Thymus (tissue), 11 donors: ENCODE results near the gene ADAM30. TPM values are rescaled to one million over a fixed set of nuclear protein-coding genes. Genes with fewer than 3 reads are reported as not detected.

Experiments
- DNase-seq, 9 donors: peaks; one replicate each; pipeline ENCODE4 v3.0.0-alpha.2; 2013; ENCODE audit warnings: low spot score in 9 of 9, low read depth in 6 of 9, missing footprints in 1 of 9
- H3K27ac ChIP-seq, 2 donors: one replicate each; pipeline ENCODE4 v1.5.1; 2013; ENCODE audit warnings: control low read depth in 1 of 2, low read depth in 1 of 2, low read length in 1 of 2, mild to moderate bottlenecking in 1 of 2, moderate library complexity in 1 of 2
- H3K27me3 ChIP-seq, 2 donors: one replicate each; pipeline ENCODE4 v1.5.1; 2013; ENCODE audit warnings: low read length in 1 of 2; ENCODE audit not compliant: control insufficient read depth in 2 of 2, insufficient read depth in 1 of 2
- H3K36me3 ChIP-seq, 2 donors: one replicate each; pipeline ENCODE4 v1.5.1; 2013; ENCODE audit warnings: low read length in 1 of 2, mild to moderate bottlenecking in 1 of 2, moderate library complexity in 1 of 2; ENCODE audit not compliant: control insufficient read depth in 2 of 2, insufficient read depth in 2 of 2
- H3K4me1 ChIP-seq, 2 donors: one replicate each; pipeline ENCODE4 v1.5.1; 2013; ENCODE audit warnings: low read length in 2 of 2; ENCODE audit not compliant: control insufficient read depth in 2 of 2, insufficient read depth in 2 of 2
- H3K4me3 ChIP-seq, 2 donors: one replicate each; pipeline ENCODE4 v1.5.1; 2013; ENCODE audit warnings: low read length in 2 of 2, control low read depth in 1 of 2, mild to moderate bottlenecking in 1 of 2
- H3K9me3 ChIP-seq, 2 donors: one replicate each; pipeline ENCODE4 v1.5.1; 2013; ENCODE audit warnings: low read length in 1 of 2, mild to moderate bottlenecking in 1 of 2; ENCODE audit not compliant: control insufficient read depth in 2 of 2, insufficient read depth in 1 of 2
- WGBS: extraction: QIAGEN DNeasy Blood & Tissue Kit; methylation state at CpG from one replicate; pipeline ENCODE4 v1.1.7; 2013; 5-methylcytosine and 5-hydroxymethylcytosine counted together
- polyA plus RNA-seq: library from polyadenylated mRNA; stranded (reverse); fragments of 200-250 nt; gene quantifications from one replicate; pipeline ENCODE4 v1.2.3, GENCODE V29; 2013
- total RNA-seq: library from RNA; stranded (reverse); fragments of 120-200 nt; gene quantifications from one replicate; pipeline ENCODE4 v1.2.4, GENCODE V29; 2013
- donor health status: healthy.

The ADAM30 gene
- total and polyA plus RNA-seq, 2 donors, result not detected

DNA sequence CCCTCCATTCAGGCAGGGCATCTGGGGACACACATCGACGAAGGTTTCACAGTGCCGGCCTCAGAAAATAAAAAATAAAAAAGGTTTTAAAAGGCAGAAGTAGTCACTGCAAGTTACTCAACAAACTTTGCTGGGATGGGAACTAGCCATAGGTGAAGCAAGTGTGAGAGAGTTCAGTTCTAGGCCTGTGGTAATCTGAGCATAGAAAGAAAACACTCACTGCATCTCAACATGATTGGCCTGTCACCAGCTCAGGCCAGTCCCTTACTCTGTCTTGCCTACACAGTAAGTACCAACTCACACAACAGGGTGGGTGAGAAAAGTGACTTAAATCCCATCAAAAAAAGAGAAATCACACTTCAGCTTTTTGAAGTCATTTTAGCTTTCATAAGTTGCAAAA, 30.2 kb upstream of the ADAM30 start:
- 97% methylated on average over 3 of the region's 3 CpGs for WGBS
- H3K36me3 ChIP-seq, result peaks cover 42 to 47% of the 10 kb centered on the region in 2 donors

DNA sequence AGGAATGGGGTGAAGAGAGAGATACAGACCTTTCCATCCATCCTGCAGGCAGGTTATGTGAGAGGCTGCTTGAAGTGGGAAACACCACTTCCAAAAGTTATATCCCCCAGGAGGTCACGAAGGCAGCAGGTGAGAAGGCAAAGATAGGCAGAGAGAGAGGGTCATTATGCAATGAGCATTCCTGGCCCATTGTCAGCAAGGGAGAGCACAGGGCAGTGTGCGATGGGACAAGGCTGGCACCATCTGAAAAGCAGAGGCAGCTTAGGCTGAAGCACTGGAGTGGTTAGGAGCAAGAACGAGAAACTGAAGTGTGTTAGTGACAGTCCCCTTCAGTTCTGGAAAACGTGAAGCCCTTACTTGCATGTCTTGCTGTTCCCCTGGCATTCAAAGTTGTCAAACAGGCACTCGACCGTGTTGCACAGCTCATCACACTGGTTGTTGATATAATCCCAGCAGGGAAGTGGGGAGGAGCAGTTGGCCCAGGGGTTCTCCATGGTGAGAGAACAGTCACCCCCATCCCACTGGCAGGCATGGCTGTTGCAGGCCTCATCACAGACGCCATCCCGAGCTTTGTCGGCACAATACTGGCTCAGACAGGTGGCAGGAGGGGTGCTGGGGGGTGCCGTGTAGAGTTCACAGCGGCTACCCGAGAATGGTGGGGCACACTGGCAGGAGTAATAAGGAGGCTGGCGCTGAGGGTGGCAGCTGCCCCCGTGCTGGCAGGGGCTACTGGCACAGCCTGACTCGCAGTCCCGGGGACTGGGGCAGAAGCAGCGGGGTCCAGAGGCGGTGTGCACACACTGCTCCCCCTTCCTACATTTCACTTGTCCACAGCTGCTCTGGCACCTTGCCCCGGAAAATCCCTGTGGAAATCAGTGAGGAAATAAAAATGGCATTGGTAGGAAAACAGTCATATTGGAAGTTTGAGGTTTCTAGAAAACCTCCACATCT, 28.9 kb upstream of the ADAM30 start:
- 94% methylated on average over 19 of the region's 19 CpGs for WGBS
- Histone ChIP-seq H3K27ac (no peak overlapping the region), H3K27me3 (no peaks in the 10 kb centered on the region), H3K4me3 (no peak overlapping the region), H3K9me3 (no peaks in the 10 kb centered on the region), H3K4me1 (no peaks in the 10 kb centered on the region), H3K36me3 (peaks cover 46 to 59% of the 10 kb centered on the region in 2 donors)
- no peak for DNase-seq

More for the DNA sequence above, 30.2 kb upstream of the ADAM30 start:
- no peak overlapping the region for H3K4me3 ChIP-seq
- no peaks in the 10 kb centered on the region for H3K9me3 ChIP-seq
- no peaks in the 10 kb centered on the region for H3K27me3 ChIP-seq
- no peak for DNase-seq
- H3K27ac ChIP-seq, result no peak overlapping the region
- no peaks in the 10 kb centered on the region for H3K4me1 ChIP-seq

DNA sequence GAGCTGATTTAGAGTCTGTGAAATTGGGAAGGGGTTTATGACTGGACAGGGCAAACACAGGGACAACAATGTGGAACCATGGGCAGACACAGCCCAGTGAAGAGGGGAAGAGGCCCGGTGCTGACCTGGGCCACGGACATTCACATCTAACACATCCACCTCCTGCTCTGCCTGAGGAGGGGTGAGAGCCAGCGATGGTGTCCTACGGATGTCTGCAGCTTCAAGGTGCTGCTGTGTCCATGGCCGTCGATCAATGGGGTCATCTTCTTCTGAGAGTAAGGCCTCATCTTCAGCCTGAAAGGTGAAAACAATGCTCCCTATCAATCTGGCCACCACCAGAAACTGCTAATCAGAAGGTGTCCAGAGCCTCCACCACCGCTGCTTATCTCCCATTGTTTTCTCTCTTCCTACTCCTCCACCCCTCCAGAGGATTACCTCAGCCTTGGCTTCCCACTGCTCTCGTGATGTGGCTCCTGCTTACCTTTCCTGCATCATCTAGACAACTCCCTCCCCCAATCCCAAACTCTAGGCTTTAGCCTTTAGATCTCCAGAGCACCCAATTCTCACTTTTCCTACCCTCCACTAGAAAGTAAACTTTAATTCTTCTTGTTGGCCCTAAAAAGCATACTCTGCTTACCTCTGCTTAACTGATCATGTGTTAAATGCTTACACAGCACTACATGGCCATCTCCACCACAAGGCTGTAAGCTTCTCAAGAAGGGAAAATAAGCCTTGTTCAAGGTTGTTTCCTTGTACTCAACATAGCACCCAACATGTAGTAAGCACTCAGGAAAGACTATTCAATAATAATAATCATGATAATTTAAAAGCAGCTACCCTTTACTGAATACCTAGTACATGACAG, 24.0 kb upstream of the ADAM30 start:
- Histone ChIP-seq H3K4me3 (no peak overlapping the region), H3K4me1 (no peaks in the 10 kb centered on the region), H3K9me3 (no peaks in the 10 kb centered on the region), H3K36me3 (peaks cover 60 to 82% of the 10 kb centered on the region in 2 donors), H3K27ac (no peak overlapping the region), H3K27me3 (no peaks in the 10 kb centered on the region)
- WGBS, result 94% methylated on average over 8 of the region's 8 CpGs
- DNase-seq, result no peak

DNA sequence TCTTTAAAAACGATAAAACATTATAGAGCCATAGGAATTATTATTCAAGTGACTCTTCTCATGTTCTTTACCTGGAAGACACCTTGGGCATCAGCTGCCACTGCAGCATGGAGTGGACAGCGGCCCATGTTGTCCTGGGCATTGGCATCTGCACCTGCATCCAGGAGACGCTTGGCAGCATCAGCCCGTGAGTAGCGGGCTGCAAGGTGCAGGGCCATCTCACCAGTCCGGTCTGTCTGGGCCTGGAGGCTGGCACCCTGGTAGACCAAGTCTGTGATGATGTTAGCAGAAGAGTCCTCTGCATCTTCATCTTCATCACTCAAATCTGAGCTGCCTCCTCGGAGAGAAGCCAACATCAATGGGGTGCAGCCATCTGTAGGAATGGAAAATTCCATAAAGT, 22.9 kb upstream of the ADAM30 start:
- no peak overlapping the region for H3K4me3 ChIP-seq
- no peaks in the 10 kb centered on the region for H3K4me1 ChIP-seq
- H3K36me3 ChIP-seq, result peaks cover 62 to 82% of the 10 kb centered on the region in 2 donors
- no peak for DNase-seq
- H3K27me3 ChIP-seq, result no peaks in the 10 kb centered on the region
- no peak overlapping the region for H3K27ac ChIP-seq
- no peaks in the 10 kb centered on the region for H3K9me3 ChIP-seq
- 97% methylated on average over 7 of the region's 7 CpGs for WGBS

DNA sequence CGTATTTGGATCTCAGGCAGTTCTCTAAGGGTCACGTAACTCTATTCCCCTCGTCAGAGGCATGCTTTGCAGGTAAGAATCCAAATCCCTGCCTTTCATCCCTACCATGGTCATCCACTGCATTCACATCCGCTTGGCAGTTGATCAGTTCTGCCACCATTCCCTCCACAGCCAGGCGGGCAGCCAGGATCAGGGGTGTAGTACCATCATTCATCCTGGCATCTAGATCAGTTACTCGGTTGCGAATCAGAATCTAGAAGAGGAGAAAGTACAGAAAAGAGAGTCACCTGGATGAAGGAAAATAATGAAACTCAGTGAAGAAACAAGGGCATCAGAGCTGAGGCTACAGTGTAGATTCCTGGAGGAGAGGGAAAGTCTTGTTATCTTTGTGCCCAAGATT, 22.0 kb upstream of the ADAM30 start:
- Histone ChIP-seq H3K4me1 (no peaks in the 10 kb centered on the region), H3K4me3 (no peak overlapping the region), H3K27me3 (no peaks in the 10 kb centered on the region), H3K36me3 (peaks cover 56 to 72% of the 10 kb centered on the region in 2 donors), H3K27ac (no peak overlapping the region), H3K9me3 (no peaks in the 10 kb centered on the region)
- DNase-seq, result no peak
- WGBS, result 98% methylated on average over 7 of the region's 7 CpGs

DNA sequence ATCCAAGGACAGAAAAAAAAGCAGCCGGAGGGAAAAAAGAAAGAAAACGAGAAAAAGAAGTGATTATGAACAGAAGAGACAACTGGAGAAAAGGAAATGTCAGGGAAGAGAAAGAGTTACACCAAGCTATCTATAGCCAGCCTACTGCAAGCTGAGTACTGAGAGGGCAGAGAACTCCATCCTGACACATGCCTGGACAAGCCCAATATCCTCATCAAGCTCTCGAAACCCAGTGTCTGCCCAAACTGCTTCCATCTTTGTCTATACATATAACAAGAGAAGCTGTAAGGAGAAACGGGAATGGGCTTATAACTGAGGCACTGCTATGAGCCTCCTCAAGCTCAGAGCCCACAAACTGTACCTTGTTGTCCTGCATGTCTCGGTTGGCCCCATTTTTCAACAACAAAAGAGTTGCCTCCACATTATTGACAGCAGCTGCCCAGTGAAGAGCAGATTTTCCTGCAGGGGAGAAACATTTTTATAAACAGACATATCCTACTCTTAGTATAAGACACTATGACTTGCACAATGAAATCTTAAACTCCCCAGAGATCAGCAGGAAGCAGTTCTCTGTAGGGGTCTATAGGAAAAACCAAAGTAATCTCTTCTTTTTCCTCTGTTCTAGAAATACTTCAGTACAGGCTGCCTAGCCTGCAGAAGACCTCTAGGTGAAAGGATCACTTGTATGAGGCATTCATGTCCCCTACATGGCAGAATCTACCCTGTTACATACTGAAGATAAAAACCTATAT, 21.2 kb upstream of the ADAM30 start:
- no peak for DNase-seq
- Histone ChIP-seq H3K4me1 (no peaks in the 10 kb centered on the region), H3K27me3 (no peaks in the 10 kb centered on the region), H3K27ac (no peak overlapping the region), H3K9me3 (no peaks in the 10 kb centered on the region), H3K36me3 (peaks cover 52 to 66% of the 10 kb centered on the region in 2 donors), H3K4me3 (no peak overlapping the region)
- 96% methylated on average over 5 of the region's 5 CpGs for WGBS

DNA sequence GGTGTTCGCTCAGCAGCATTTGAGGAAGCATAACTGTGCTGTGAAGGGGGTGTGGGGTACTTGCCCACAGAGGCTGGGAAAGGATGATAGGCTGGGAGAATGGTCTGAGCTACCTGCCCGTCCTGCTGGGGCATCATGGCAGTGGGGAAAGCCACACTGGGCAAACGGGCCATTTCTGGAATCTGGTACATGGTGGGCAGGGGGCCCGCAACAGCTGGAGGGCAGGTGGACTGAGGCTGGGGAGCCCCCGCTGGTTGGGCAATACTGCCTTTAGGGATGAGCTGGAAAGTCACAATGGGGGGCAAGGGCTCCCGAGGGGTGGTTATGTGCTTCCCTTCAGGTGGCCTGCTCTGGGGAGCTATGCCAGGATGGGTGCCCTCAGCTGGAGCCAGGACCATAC, 19.2 kb upstream of the ADAM30 start:
- DNase-seq, result no peak
- peaks cover 41 to 52% of the 10 kb centered on the region in 2 donors for H3K36me3 ChIP-seq
- 97% methylated on average over 6 of the region's 6 CpGs for WGBS
- no peak overlapping the region for H3K27ac ChIP-seq
- no peak overlapping the region for H3K4me3 ChIP-seq
- H3K4me1 ChIP-seq, result no peaks in the 10 kb centered on the region
- no peaks in the 10 kb centered on the region for H3K9me3 ChIP-seq
- no peaks in the 10 kb centered on the region for H3K27me3 ChIP-seq

DNA sequence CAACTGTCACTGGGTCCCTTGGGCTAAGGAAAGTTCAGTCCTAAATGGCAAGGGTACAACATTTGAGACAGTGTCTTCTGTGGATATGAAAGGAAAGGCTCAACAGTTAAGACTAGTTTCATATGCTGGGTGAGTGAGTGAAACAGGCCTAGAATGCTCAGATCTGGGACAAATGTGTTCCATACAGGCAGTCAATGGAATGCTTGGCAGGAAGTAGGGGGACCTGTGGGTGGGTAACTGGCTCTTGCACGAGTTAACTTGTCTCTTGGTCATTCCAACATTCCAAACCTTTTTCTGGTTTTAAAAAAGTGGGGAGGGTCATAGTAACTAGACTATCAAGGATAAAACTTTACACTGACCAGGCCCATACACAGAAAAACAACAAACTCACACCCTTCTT, 17.8 kb upstream of the ADAM30 start:
- no peak for DNase-seq
- H3K36me3 ChIP-seq, result peaks cover 32 to 42% of the 10 kb centered on the region in 2 donors
- no peaks in the 10 kb centered on the region for H3K4me1 ChIP-seq
- no peak overlapping the region for H3K4me3 ChIP-seq
- WGBS, result 96% methylated on average over 1 of the region's 1 CpG
- no peaks in the 10 kb centered on the region for H3K27me3 ChIP-seq
- H3K27ac ChIP-seq, result no peak overlapping the region
- H3K9me3 ChIP-seq, result no peaks in the 10 kb centered on the region
